B cell (primary cell): ENCODE measurements around the gene RPS21. TPM values are rescaled to one million over a fixed set of nuclear protein-coding genes. Genes with fewer than 3 reads are reported as not detected.

ENCODE experiments used
- ATAC-seq: fragments of 200-7000 bp; cut with Tn5 transposase; one replicate; pipeline ENCODE4 v1.10.0; 2021; ENCODE audit warnings: low read depth, mild to moderate bottlenecking, moderate number of reproducible peaks, moderate library complexity
- CTCF ChIA-PET: fragments of 350-600 bp; sonication (Branson Sonifier 250); formaldehyde crosslinking; loops from one replicate; lab custom pipeline; 2021; ENCODE audit warnings: antibody characterized with exemption, inconsistent platforms; lab: Charles Lee
- POLR2A ChIA-PET: fragments of 350-600 bp; sonication (Branson Sonifier 250); formaldehyde crosslinking; loops from one replicate; lab custom pipeline; 2021; ENCODE audit warnings: antibody characterized with exemption; lab: Charles Lee
- DNase-seq: peaks from one replicate; pipeline ENCODE4 v3.0.0; 2013
- H2AFZ ChIP-seq: 2 replicates; pipeline ENCODE4 v1.6.1; 2012; ENCODE audit warnings: mild to moderate bottlenecking, low read depth, low read length; ENCODE audit not compliant: insufficient read depth, poor library complexity, severe bottlenecking
- H3K27ac ChIP-seq, 2 donors: 1 replicate in 1 of 2; 2 replicates in 1 of 2; pipeline ENCODE4 v1.5.1; 2012 to 2013; ENCODE audit warnings: low read length in 2 of 2, mild to moderate bottlenecking in 2 of 2, moderate library complexity in 1 of 2
- H3K27me3 ChIP-seq, 4 experiments: fragments of 200-600 bp in 1 of 4; sonication (generic) in 1 of 4; replicated peaks in 1 of 4; 1 replicate in 2 of 4; 2 replicates in 2 of 4; pipeline versions ENCODE4 v1.6.1 to v1.7.0; 2013 to 2016; ENCODE audit warnings: low read length in 3 of 4, mild to moderate bottlenecking in 2 of 4, mixed read lengths in 1 of 4, moderate library complexity in 1 of 4; ENCODE audit not compliant: insufficient read depth in 4 of 4, control insufficient read depth in 3 of 4; ENCODE audit errors: control extremely low read depth in 1 of 4
- H3K36me3 ChIP-seq, 2 experiments: replicated peaks in 1 of 2; 1 replicate in 1 of 2; 2 replicates in 1 of 2; pipeline versions ENCODE4 v1.6.1 to v1.7.1; 2013; ENCODE audit warnings: low read length in 1 of 2; ENCODE audit not compliant: insufficient read depth in 2 of 2, control insufficient read depth in 1 of 2; ENCODE audit errors: control extremely low read depth in 1 of 2, extremely low read depth in 1 of 2
- H3K4me1 ChIP-seq, 2 donors: fragments of 200-600 bp in 1 of 2; sonication (generic) in 1 of 2; 1 replicate in 1 of 2; 2 replicates in 1 of 2; pipeline versions ENCODE4 v1.5.1 to v1.6.1; 2013 to 2017; ENCODE audit warnings: low read length in 2 of 2; ENCODE audit not compliant: control insufficient read depth in 2 of 2, insufficient read depth in 2 of 2
- H3K4me2 ChIP-seq: replicated peaks from 2 replicates; pipeline ENCODE3; 2012; ENCODE audit warnings: mild to moderate bottlenecking, low read depth, low read length; ENCODE audit not compliant: poor library complexity, severe bottlenecking
- H3K4me3 ChIP-seq, 5 experiments: fragments of 200-600 bp in 1 of 5; sonication (generic) in 1 of 5; 1 replicate in 3 of 5; 2 replicates in 2 of 5; pipeline versions ENCODE4 v1.5.1 to v1.7.0; 2011 to 2016; ENCODE audit warnings: low read length in 4 of 5, mild to moderate bottlenecking in 4 of 5, low read depth in 2 of 5, control low read depth in 1 of 5, moderate library complexity in 1 of 5; ENCODE audit not compliant: insufficient read depth in 1 of 5; ENCODE audit errors: control extremely low read depth in 1 of 5, extremely low read depth in 1 of 5
- H3K79me2 ChIP-seq: fragments of 200-600 bp; sonication (generic); one replicate; pipeline ENCODE4 v1.6.0; 2016; ENCODE audit warnings: low read length; ENCODE audit not compliant: control insufficient read depth, insufficient read depth
- H3K9ac ChIP-seq: fragments of 200-600 bp; sonication (generic); 2 replicates; pipeline ENCODE4 v1.6.1; 2017; ENCODE audit warnings: mild to moderate bottlenecking, low read length, moderate library complexity
- H3K9me3 ChIP-seq, 3 donors: one replicate each; pipeline versions ENCODE4 v1.6.1 to v1.7.1; 2013; ENCODE audit warnings: low read length in 2 of 3; ENCODE audit not compliant: control insufficient read depth in 2 of 3, insufficient read depth in 1 of 3; ENCODE audit errors: control extremely low read depth in 1 of 3
- H4K20me1 ChIP-seq: 2 replicates; pipeline ENCODE4 v1.6.0; 2012; ENCODE audit warnings: mild to moderate bottlenecking, low read length; ENCODE audit not compliant: insufficient read depth, control insufficient read depth, poor library complexity, severe bottlenecking
- H3K27ac Mint-ChIP-seq: one replicate; pipeline ENCODE4 v1.8.0; 2021; ENCODE audit warnings: mixed read lengths
- H3K27me3 Mint-ChIP-seq: one replicate; pipeline ENCODE4 v1.8.0; 2021; ENCODE audit warnings: mixed read lengths
- H3K4me1 Mint-ChIP-seq: one replicate; pipeline ENCODE4 v1.8.0; 2021; ENCODE audit warnings: mixed read lengths
- H3K4me3 Mint-ChIP-seq: one replicate; pipeline ENCODE4 v1.8.0; 2021; ENCODE audit warnings: mixed read lengths
- H3K9me3 Mint-ChIP-seq: one replicate; pipeline ENCODE4 v1.8.0; 2022; ENCODE audit warnings: mixed read lengths; ENCODE audit not compliant: insufficient read depth
- EZH2 ChIP-seq: IDR thresholded peaks from 2 replicates; pipeline ENCODE4 v1.6.1; 2012; ENCODE audit warnings: borderline replicate concordance, low read depth, mild to moderate bottlenecking, moderate library complexity, low read length; ENCODE audit not compliant: insufficient read depth, poor library complexity, severe bottlenecking
- WGBS: methylation state at CpG from one replicate; pipeline ENCODE4 v1.1.5; 2013; ENCODE audit warnings: missing lambda C conversion rate; ENCODE audit not compliant: insufficient coverage; 5-methylcytosine and 5-hydroxymethylcytosine counted together
- intact Hi-C: fragments of 100-400 bp; cut with micrococcal nuclease; formaldehyde crosslinking; loops from one replicate; pipeline ENCODE4 v1.10.0; 2022
- polyA plus RNA-seq: library from polyadenylated mRNA; depleted of rRNA; stranded (reverse); fragments of >200 nt; gene quantifications from 2 replicates; pipeline ENCODE4 v1.2.3, GENCODE V29; 2012
- total RNA-seq, 2 donors: library from RNA; stranded (reverse); fragments of 120-200 nt in 1 of 2; gene quantifications; 1 replicate in 1 of 2; 2 replicates in 1 of 2; pipeline versions ENCODE4 v1.2.3 to v1.2.4, GENCODE V29; 2013 to 2022
- TF ChIP-seq, protein P1 (sequence below): fragments of 200-600 bp; IDR thresholded peaks from one replicate; pipeline ENCODE4 v1.8.0; 2022; ENCODE audit warnings: antibody characterized with exemption, mild to moderate bottlenecking

The RPS21 gene
- total and polyA plus RNA-seq, 2 donors (not counting 1 experiment from before 2014, with no cell fraction given) = 2,653 to 9,603 TPM

DNA sequence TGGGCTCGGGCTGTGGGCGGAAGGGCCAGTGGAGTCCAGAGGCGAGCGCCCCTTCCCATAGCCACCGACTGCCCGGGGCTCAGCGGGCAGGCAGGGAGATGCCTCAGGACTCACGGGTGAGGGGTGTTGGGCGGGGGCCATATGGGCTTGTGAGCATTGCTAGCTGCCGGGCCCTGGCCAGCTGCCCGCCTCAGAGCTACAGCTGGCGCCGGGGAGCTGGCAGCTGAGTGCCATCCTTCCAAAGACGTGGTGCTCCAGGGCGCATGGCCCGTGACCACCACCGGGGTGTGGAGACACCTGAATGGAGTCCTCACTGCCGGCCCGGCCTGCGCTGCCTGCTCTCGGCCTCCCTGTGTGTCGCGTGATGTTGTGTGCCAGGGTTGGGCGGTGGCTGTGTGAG is 51.0 kb downstream of the RPS21 start:
- ChIA-PET POLR2A (no interaction called here), CTCF (no interaction called here)
- intact Hi-C loops = no loop called here
- Histone ChIP-seq H2AFZ (no peak overlapping the region), H3K27me3 (peaks cover 0 to 18% (median 0%) of the 10 kb centered on the region in 4 experiments), H3K4me1 (peaks cover 0 to 3% of the 10 kb centered on the region in 2 donors), H3K4me3 (no peak overlapping the region), H3K4me2 (no peak overlapping the region), H3K36me3 (no peaks in the 10 kb centered on the region), H3K27ac (no peak overlapping the region), H3K79me2 (no peaks in the 10 kb centered on the region), H4K20me1 (no peaks in the 10 kb centered on the region), H3K9ac (no peak overlapping the region), H3K9me3 (peaks cover 0 to 3% (median 0%) of the 10 kb centered on the region in 3 donors)
- Mint-ChIP-seq H3K27ac (no peak overlapping the region), H3K9me3 (no peaks in the 10 kb centered on the region), H3K4me1 (peaks cover 2% of the 10 kb centered on the region), H3K27me3 (peaks cover 35% of the 10 kb centered on the region), H3K4me3 (no peak overlapping the region)
- no peak for TF ChIP-seq EZH2
- TF ChIP-seq, protein P1, sequence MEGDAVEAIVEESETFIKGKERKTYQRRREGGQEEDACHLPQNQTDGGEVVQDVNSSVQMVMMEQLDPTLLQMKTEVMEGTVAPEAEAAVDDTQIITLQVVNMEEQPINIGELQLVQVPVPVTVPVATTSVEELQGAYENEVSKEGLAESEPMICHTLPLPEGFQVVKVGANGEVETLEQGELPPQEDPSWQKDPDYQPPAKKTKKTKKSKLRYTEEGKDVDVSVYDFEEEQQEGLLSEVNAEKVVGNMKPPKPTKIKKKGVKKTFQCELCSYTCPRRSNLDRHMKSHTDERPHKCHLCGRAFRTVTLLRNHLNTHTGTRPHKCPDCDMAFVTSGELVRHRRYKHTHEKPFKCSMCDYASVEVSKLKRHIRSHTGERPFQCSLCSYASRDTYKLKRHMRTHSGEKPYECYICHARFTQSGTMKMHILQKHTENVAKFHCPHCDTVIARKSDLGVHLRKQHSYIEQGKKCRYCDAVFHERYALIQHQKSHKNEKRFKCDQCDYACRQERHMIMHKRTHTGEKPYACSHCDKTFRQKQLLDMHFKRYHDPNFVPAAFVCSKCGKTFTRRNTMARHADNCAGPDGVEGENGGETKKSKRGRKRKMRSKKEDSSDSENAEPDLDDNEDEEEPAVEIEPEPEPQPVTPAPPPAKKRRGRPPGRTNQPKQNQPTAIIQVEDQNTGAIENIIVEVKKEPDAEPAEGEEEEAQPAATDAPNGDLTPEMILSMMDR = no peak
- DNase-seq (no peak), ATAC-seq (no peak)
- 93% methylated on average over 24 of the region's 24 CpGs for WGBS

Other genes starting within 250 kb of the RPS21 start
- gene PSMA7, start 243.7 kb upstream of the RPS21 start, total RNA-seq = 140 TPM in 2 replicates
- 252 and 368 TPM in 2 replicates for gene PSMA7, start 243.7 kb upstream of the RPS21 start, polyA plus RNA-seq
- gene SS18L1, start 243.3 kb upstream of the RPS21 start, total RNA-seq = 20.7 and 22.0 TPM in 2 replicates
- 14.9 and 15.4 TPM in 2 replicates for gene SS18L1, start 243.3 kb upstream of the RPS21 start, polyA plus RNA-seq
- 47.6 and 48.4 TPM in 2 replicates for gene MTG2, start 204.1 kb upstream of the RPS21 start, total RNA-seq
- 24.9 and 29.6 TPM in 2 replicates for gene MTG2, start 204.1 kb upstream of the RPS21 start, polyA plus RNA-seq
- gene HRH3, start 166.8 kb upstream of the RPS21 start, total RNA-seq = not detected in 2 replicates
- gene HRH3, start 166.8 kb upstream of the RPS21 start, polyA plus RNA-seq = not detected in 2 replicates
- 74.3 and 76.6 TPM in 2 replicates for gene OSBPL2, start 148.6 kb upstream of the RPS21 start, total RNA-seq
- 28.1 and 53.3 TPM in 2 replicates for gene OSBPL2, start 148.6 kb upstream of the RPS21 start, polyA plus RNA-seq
- 64.2 and 73.9 TPM in 2 replicates for gene ADRM1, start 84.1 kb upstream of the RPS21 start, total RNA-seq
- gene ADRM1, start 84.1 kb upstream of the RPS21 start, polyA plus RNA-seq = 63.3 and 87.2 TPM in 2 replicates
- gene LAMA5, start 19.8 kb upstream of the RPS21 start, total RNA-seq = 83.5 and 89.7 TPM in 2 replicates
- gene LAMA5, start 19.8 kb upstream of the RPS21 start, polyA plus RNA-seq = 25.6 and 52.9 TPM in 2 replicates
- gene CABLES2, start 20.2 kb downstream of the RPS21 start, total RNA-seq = 8.2 and 8.6 TPM in 2 replicates
- 4.8 and 6.1 TPM in 2 replicates for gene CABLES2, start 20.2 kb downstream of the RPS21 start, polyA plus RNA-seq
- not detected in 2 replicates for gene RBBP8NL, start 40.4 kb downstream of the RPS21 start, total RNA-seq
- not detected in 2 replicates for gene RBBP8NL, start 40.4 kb downstream of the RPS21 start, polyA plus RNA-seq
- gene GATA5, start 88.9 kb downstream of the RPS21 start, total RNA-seq = not detected in 2 replicates
- gene GATA5, start 88.9 kb downstream of the RPS21 start, polyA plus RNA-seq = not detected in 2 replicates